OCI-LY3 (cell line): ENCODE data around the gene RAD51B.

Source experiments
- H2AFZ ChIP-seq: fragments of 200-600, 300-600 bp; shearing (Covaris generic); 2 replicates; pipeline ENCODE4 v1.6.0; 2014; ENCODE audit warnings: antibody characterized with exemption, low read depth, low read length
- H3K27ac ChIP-seq: fragments of 200-600, 300-600 bp; sonication (generic); 2 replicates; pipeline ENCODE4 v1.5.1; 2014; ENCODE audit warnings: mild to moderate bottlenecking, low read length, moderate library complexity, mixed read lengths
- H3K27me3 ChIP-seq: fragments of 200-600, 300-600 bp; sonication (generic); 2 replicates; pipeline ENCODE4 v1.6.1; 2014; ENCODE audit warnings: low read depth, low read length, mixed read lengths
- H3K36me3 ChIP-seq: fragments of 200-600, 300-600 bp; sonication (generic); replicated peaks from 2 replicates; pipeline ENCODE3; 2014; ENCODE audit warnings: low read depth, low read length, mixed read lengths
- H3K4me1 ChIP-seq: fragments of 300-600, 200-600 bp; sonication (generic); 2 replicates; pipeline ENCODE4 v1.6.1; 2014; ENCODE audit warnings: low read length, mixed read lengths
- H3K4me2 ChIP-seq: fragments of 200-600, 300-600 bp; sonication (generic); 2 replicates; pipeline ENCODE4 v1.6.1; 2014; ENCODE audit warnings: low read length, mixed read lengths
- H3K4me3 ChIP-seq: fragments of 300-600, 200-600 bp; sonication (generic); 2 replicates; pipeline ENCODE4 v1.5.1; 2014; ENCODE audit warnings: antibody characterized with exemption, mild to moderate bottlenecking, low read length, moderate library complexity
- H3K79me2 ChIP-seq: fragments of 300-600, 200-600 bp; shearing (Covaris generic); 2 replicates; pipeline ENCODE4 v1.6.1; 2014; ENCODE audit warnings: mild to moderate bottlenecking, low read length, mixed read lengths
- H3K9ac ChIP-seq: fragments of 300-600, 200-600 bp; shearing (Covaris generic); 2 replicates; pipeline ENCODE4 v1.6.0; 2014; ENCODE audit warnings: mild to moderate bottlenecking, low read length, moderate library complexity
- H3K9me3 ChIP-seq: fragments of 200-600, 300-600 bp; shearing (Covaris generic); 2 replicates; pipeline ENCODE4 v1.6.1; 2014; ENCODE audit warnings: low read length, mixed read lengths; ENCODE audit not compliant: insufficient read depth
- H4K20me1 ChIP-seq: fragments of 200-600, 300-600 bp; sonication (generic); 2 replicates; pipeline ENCODE4 v1.6.1; 2016; ENCODE audit warnings: low read length, mixed read lengths; ENCODE audit not compliant: insufficient read depth
- CTCF ChIP-seq: fragments of 200-600, 300-600 bp; sonication (generic); IDR thresholded peaks from 2 replicates; pipeline ENCODE4 v1.5.1; 2014; ENCODE audit warnings: antibody characterized with exemption, low read length, low read depth
- EZH2phosphoT487 ChIP-seq: fragments of 200-600 bp; shearing (Covaris generic); IDR thresholded peaks from 2 replicates; pipeline ENCODE4 v1.6.1; 2018; ENCODE audit warnings: antibody characterized with exemption, mixed run types, low read depth

The RAD51B gene

GRCh38 chr14:68688872-68689371 is 869.3 kb downstream of the RAD51B start:
- TF ChIP-seq EZH2phosphoT487 (no peak), CTCF (0 out of 2 replicates have a peak, but pooled peaks have one; percentile 5)

GRCh38 chr14:68689511-68689910 is 869.9 kb downstream of the RAD51B start:
- Histone ChIP-seq H3K79me2 (no peaks in the 10 kb centered on the region), H3K4me3 (no peak overlapping the region), H3K27ac (no peak overlapping the region), H3K4me2 (no peak overlapping the region), H3K9me3 (no peaks in the 10 kb centered on the region), H3K27me3 (no peaks in the 10 kb centered on the region), H2AFZ (peak overlapping the region; percentile 41; the same call in 1 of the 2 replicates), H3K36me3 (no peaks in the 10 kb centered on the region), H3K9ac (no peak overlapping the region), H4K20me1 (no peaks in the 10 kb centered on the region), H3K4me1 (peaks cover 23% of the 10 kb centered on the region)
- TF ChIP-seq EZH2phosphoT487 = no peak
- TF ChIP-seq CTCF = no peak

More at GRCh38 chr14:68688872-68689371, 869.3 kb downstream of the RAD51B start:
- Histone ChIP-seq H2AFZ (no peak overlapping the region), H3K27ac (no peak overlapping the region), H3K9ac (no peak overlapping the region), H3K9me3 (no peaks in the 10 kb centered on the region), H3K27me3 (no peaks in the 10 kb centered on the region), H3K4me3 (no peak overlapping the region), H4K20me1 (no peaks in the 10 kb centered on the region), H3K4me2 (peak overlapping the region; percentile 23; the same call in 1 of the 2 replicates), H3K4me1 (peaks cover 27% of the 10 kb centered on the region), H3K79me2 (no peaks in the 10 kb centered on the region), H3K36me3 (no peaks in the 10 kb centered on the region)

DNA sequence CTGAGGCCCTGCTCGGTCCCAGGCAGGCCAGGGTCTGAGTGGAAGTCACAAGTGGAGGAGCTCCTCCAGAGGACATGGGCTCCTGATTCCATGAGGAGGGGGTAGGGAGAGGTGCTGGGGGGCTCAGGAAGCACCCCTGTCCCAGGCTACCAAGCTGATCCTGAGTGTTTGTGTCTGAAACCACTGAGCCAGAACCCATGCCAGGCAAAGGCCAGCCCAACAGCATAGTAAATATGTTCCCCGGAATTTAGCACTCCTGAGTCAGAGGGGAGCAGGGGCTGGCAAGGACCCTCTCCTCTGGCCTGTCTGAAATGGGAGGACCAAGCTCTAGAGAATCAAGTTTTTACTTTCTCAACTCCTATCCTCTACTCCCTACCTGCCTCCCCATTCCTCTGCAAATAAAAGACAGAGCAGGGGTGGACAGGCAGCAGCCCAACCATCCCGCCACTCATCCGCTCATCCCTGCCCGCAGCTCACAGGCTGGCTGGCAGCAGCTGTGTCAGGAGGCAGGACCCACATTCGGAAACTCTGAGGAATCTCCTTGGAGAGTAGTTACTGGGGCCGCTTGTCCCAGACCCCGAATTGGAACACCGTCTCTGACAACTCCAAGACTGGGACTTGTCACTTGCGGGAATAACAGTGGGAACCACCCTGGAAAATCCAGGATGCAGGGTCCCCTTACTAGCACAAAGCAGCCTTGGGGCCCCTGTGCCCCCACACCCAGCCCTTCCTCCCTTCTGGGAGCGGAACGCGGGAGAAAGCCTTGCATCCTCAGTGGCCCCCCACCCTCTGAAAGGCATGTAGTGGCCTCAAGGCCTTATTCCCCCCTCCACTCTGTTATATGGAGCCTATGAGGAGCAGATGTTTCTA is 870.7 kb downstream of the RAD51B start:
- H3K27me3 ChIP-seq = no peaks in the 10 kb centered on the region
- H3K4me3 ChIP-seq = no peak overlapping the region
- H3K9ac ChIP-seq = no peak overlapping the region
- peaks cover 20% of the 10 kb centered on the region for H3K4me1 ChIP-seq
- H2AFZ ChIP-seq = no peak overlapping the region
- H4K20me1 ChIP-seq = no peaks in the 10 kb centered on the region
- no peaks in the 10 kb centered on the region for H3K9me3 ChIP-seq
- H3K27ac ChIP-seq = no peak overlapping the region
- H3K36me3 ChIP-seq = no peaks in the 10 kb centered on the region
- TF ChIP-seq CTCF (no peak), EZH2phosphoT487 (no peak)
- no peaks in the 10 kb centered on the region for H3K79me2 ChIP-seq
- H3K4me2 ChIP-seq = no peak overlapping the region

- Histone ChIP-seq H3K27ac (no peak overlapping the region), H2AFZ (no peak overlapping the region), H4K20me1 (no peaks in the 10 kb centered on the region), H3K79me2 (no peaks in the 10 kb centered on the region), H3K36me3 (no peaks in the 10 kb centered on the region), H3K4me2 (no peak overlapping the region), H3K9me3 (no peaks in the 10 kb centered on the region), H3K27me3 (no peaks in the 10 kb centered on the region), H3K9ac (no peak overlapping the region), H3K4me3 (no peak overlapping the region), H3K4me1 (peaks cover 14% of the 10 kb centered on the region)
- TF ChIP-seq EZH2phosphoT487 = no peak
- TF ChIP-seq CTCF = no peak
These were observed 871.6 kb downstream of the RAD51B start for GRCh38 chr14:68691031-68691791.
